HG02970 (cell line): ENCODE measurements around the gene TSHZ2.
"Not testable (repeated sequence)": the region's sequence is repeated elsewhere in the genome, so short reads cannot be mapped to it uniquely, and the experiment has no call there.

Source experiments
- ATAC-seq: cut with Tn5 transposase; IDR thresholded peaks from one replicate; pipeline ENCODE4 v1.9.1; 2021; ENCODE audit warnings: mild to moderate bottlenecking, moderate library complexity, moderate number of reproducible peaks; ENCODE audit not compliant: unreplicated experiment, low FRiP score

Gene TSHZ2

DNA sequence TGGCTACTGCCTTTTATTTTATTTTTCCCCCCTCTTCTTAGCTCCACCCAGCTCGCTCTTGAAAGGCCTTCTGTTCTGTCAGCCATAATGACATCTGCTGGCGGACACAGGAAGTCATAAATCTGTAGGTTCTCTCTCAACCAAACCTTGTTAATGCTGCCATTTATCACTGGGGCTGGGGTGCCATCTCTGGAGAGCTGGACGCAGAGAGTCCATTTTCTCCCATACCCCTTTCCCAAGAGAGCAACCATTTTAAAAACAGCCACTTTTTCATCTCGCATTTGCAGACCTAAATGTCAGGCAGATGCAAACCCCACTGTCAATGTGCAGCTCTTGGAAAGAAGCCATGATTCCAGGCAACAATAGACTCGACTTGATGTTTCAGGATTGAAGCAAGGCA is 13.0 kb upstream of the TSHZ2 start:
- ATAC-seq, result no peak

DNA sequence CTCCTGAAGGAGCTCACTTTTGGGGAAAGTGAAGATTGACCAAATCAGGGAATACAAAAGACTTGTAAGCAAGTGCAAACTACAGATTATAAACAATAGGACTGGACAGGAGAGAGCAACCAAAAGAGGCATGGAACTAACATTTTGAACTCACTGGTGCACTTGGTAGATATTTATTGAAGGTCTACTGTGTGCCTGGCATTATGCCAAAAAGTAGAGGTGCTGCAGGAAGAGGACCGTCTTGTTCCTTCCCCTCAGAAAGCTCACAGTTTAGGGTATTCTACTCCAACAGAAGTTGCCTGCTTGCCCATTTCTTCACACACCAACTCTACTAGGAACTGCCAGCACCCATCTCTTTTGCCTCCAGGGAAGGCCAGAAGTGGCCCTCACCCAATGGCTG is 10.0 kb upstream of the TSHZ2 start:
- no peak for ATAC-seq

GRCh38 chr20:52963131-52963530 is 9.0 kb upstream of the TSHZ2 start:
- no peak for ATAC-seq

DNA sequence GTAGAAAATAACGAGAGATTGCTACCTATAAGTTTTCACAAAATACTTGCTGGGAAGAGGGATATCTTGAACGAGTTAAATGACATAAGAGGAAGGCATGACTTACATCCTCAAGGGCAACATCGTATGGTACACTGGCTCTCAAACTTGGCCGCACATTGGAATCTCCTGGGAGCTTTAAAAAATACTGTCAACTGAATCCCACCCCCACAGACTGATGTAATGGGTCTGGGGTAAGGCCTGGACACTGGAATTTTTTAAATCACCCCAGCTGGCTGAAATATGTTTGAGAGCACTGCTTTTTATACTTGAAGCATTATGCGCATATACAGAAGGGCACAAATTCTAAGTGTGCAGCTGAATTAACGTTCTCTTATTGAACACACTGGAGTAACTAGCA is 8.0 kb upstream of the TSHZ2 start:
- no peak for ATAC-seq

- ATAC-seq, result no peak
Observed at GRCh38 chr20:52965380-52965779, 6.8 kb upstream of the TSHZ2 start.

DNA sequence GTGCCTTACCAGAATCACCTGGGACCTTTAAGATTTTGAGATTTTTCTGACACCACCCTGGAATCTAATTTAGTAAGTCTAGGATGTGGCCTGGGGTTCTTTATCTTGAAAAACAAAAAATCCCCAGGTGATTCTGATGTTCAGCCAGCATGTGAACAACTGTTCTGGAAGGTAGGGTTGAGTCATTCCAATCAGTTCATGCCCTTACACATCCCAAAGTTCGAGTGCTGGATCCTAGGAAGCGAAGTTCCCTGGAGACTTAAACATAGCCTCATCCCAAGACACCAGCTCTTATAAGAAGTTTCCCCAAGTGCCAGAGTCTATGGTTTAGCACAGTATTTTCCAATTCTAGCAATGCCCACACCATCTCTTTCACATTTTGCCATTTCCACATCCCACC is 6.3 kb upstream of the TSHZ2 start:
- ATAC-seq, result no peak

DNA sequence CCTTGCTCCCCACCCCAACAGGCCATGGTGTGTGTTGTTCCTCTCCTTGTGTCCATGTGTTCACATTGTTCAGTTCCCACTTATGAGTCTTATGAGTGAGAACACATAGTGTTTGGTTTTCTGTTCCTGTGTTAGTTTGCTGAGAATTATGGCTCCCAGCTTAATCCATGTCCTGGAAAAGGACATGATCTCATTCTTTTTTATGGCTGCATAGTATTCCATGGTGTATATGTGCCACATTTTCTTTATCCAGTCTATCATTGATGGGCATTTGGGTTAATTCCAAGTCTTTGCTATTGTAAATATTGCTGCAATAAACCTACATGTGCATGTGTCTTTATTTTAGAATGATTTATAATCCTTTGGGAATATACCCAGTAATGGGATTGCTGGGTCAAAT is 5.6 kb upstream of the TSHZ2 start:
- not testable (repeated sequence) for ATAC-seq

DNA sequence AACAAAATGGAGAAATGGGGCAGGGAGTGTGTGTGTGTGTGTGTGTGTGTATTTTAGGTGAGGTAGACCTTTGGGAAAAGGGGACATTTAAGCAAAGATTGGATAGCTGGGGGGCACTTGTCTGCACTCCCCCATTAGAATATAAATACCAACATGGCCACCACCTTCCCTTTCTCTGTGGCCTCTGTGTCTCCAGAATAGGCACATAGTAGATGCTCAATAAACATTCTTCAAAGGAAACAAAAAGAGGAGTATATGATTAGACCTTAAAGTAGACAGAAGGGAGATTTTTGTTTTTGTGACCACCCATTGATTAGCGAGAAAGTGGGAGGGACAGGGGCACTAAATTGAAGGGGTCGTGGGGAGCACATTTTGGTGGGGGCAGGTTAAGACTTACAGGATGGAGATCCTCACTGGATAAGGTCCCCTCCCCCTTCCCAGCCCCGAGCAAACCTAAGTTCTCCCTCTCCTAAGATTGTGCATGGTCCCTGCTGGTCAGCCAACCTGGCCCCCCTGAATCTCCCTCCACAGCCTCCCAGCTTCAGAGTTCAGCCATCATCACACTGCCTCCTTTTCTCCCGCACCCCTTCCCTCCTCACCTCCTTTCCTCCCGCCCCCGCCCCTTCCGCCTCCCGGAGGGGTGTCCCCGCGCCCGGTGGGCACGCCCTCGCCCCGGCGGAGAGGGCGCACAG is 514 bp upstream of the TSHZ2 start:
- ATAC-seq, result no peak

GRCh38 chr20:52972965-52973819 is 1.0 kb downstream of the TSHZ2 start:
- ATAC-seq, result no peak

DNA sequence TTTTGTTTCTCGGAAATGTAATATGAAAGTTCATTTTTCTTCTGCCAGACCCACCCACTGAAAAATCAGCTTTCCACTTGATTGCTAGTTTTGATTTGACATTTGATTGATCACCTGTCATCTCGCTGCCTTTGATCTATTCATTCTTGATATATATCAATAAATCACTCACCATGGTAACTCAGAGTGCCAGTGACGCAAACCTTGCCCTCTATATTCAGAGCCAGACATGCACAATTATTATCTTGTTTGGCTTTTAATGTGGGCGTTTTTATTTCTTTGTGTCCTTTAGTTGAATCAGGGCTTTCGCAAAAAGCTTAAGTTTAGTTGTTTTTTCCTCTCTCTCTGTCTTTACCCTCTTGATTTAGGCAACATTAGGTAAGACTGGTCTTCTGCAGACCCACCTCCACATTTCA is 2.0 kb downstream of the TSHZ2 start:
- ATAC-seq, result no peak

- no peak for ATAC-seq
Observed at GRCh38 chr20:52975029-52975732, 3.0 kb downstream of the TSHZ2 start.

GRCh38 chr20:52975803-52976531 is 3.8 kb downstream of the TSHZ2 start:
- no peak for ATAC-seq

DNA sequence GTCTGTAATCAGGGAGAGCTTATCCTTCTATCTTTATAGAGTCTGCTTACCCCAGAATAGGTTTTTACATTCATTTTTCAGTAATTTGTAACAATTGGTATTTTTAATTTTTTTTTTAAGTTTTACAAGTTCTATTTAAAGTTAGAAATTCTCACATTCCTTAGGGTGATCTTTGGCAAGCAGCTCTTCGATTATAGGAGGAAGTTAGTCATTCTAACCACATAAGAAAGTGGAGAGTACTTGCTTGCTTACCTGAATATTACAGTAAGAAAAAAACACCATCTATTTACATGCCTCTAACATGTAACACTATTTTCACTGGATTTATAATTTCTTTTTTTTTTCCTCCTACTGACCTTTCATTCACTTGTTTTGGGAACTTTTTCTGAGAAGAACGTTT is 6.7 kb downstream of the TSHZ2 start:
- ATAC-seq, result no peak

GRCh38 chr20:52981051-52981450 is 8.9 kb downstream of the TSHZ2 start:
- ATAC-seq, result no peak

DNA sequence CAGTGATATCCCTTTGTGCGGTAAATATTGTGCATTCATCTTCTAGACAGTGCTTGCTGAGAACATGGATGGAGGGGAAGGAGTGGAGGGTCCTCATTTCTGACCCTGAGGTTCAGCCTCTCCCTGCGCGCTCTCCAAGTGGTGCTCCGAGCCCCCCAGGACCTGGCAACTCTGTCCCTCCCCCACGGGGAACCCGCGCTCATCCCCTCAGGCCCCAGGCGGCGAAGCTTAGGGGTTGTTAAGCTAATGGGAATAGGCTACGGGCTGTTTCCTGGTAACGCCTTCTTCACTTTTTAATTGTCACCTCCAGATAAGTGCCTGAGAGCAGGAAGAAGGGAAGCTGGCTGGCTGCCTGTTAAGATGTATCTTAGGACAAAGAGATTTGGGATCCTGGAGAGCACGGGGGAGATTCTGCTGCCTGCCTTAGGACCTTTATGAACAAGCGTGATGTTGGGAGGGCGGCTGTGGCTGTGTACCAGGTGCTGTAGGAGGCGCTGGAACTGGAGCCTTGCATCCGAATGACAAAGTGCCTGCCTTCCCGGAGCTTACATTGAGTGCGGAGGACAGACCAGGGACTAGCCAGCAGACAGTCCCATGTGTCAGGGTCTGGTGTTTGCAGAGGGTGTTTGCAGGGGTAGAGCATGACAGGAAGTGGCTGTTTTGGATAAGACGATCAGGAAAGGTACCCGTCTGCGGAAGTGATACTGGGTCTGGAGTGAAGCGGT is 11.7 kb downstream of the TSHZ2 start:
- no peak for ATAC-seq

GRCh38 chr20:52984451-52984810 is 12.3 kb downstream of the TSHZ2 start:
- no peak for ATAC-seq

- ATAC-seq, result no peak
Observed at GRCh38 chr20:52985687-52986086, 13.5 kb downstream of the TSHZ2 start.

GRCh38 chr20:52987295-52987694 is 15.1 kb downstream of the TSHZ2 start:
- ATAC-seq, result no peak

DNA sequence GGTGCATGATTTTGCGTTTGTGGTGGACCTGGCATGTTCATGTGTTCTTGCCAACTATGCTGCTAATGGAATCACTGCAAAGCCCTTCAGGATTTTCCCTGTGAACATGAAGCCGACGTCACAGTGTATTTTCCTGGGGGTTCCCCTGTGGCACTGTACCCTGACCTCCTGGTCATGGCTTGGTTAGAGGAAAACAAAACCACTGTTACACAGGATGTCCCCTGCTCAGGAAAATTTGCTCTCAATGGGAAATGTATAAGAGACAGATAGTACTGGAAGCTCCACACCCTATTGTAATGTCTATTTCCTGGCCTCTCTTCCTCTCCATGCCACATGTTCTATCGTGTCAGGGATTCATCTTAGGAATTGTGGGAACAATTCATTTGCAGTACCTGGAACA is 19.7 kb downstream of the TSHZ2 start:
- ATAC-seq, result no peak

DNA sequence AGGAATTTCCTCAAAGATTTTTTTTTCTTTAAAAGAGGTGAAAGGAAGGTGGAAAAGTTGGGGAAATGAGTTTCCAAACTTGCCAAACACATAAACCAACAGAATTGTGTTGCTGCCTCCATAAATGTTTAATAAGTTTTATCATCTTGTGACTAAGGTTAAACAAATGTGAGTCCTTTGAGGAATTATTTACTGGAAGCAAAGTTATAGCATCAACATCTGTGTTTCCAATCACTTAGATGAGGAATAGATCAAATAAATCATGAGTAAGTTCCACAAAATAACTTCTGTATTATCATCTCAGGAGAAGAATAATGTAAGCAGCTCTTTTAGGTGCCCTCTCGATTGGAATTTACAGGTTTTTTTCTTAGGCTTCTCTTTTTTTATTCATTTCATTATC is 20.5 kb downstream of the TSHZ2 start:
- ATAC-seq, result no peak
